ENCODE results near the gene ZNF804B.

The ZNF804B gene

GRCh38 chr7:89042940-89043339 is 283.4 kb downstream of the ZNF804B start:
- DNase-seq (ENCODE audit: extremely low read depth, low read depth), result no peak
- TF ChIP-seq CTCF (IDR thresholded peaks at IDR 0.05; ENCODE audit: low read depth, low read length, missing control alignments), result no peak
- H3K4me3 ChIP-seq (replicated peaks; ENCODE audit: low read depth, low read length), result no peak overlapping the region

GRCh38 chr7:89049043-89049442 is 289.5 kb downstream of the ZNF804B start:
- no peak for DNase-seq (ENCODE audit: extremely low read depth, low read depth)
- no peak for TF ChIP-seq CTCF (IDR thresholded peaks at IDR 0.05; ENCODE audit: low read depth, low read length, missing control alignments)
- H3K4me3 ChIP-seq (replicated peaks; ENCODE audit: low read depth, low read length), result no peak overlapping the region

- H3K4me3 ChIP-seq (replicated peaks; ENCODE audit: low read depth, low read length), result no peak overlapping the region
- TF ChIP-seq CTCF (IDR thresholded peaks at IDR 0.05; ENCODE audit: low read depth, low read length, missing control alignments), result no peak
- no peak for DNase-seq (ENCODE audit: extremely low read depth, low read depth)
Observed at GRCh38 chr7:89053130-89053529, 293.6 kb downstream of the ZNF804B start.

- H3K4me3 ChIP-seq (replicated peaks; ENCODE audit: low read depth, low read length), result no peak overlapping the region
- no peak for DNase-seq (ENCODE audit: extremely low read depth, low read depth)
- TF ChIP-seq CTCF (IDR thresholded peaks at IDR 0.05; ENCODE audit: low read depth, low read length, missing control alignments), result no peak
Observed at GRCh38 chr7:89054361-89054760, 294.9 kb downstream of the ZNF804B start.

GRCh38 chr7:89060234-89060633 is 300.7 kb downstream of the ZNF804B start:
- TF ChIP-seq CTCF (IDR thresholded peaks at IDR 0.05; ENCODE audit: low read depth, low read length, missing control alignments), result no peak
- DNase-seq (ENCODE audit: extremely low read depth, low read depth), result no peak
- H3K4me3 ChIP-seq (replicated peaks; ENCODE audit: low read depth, low read length), result no peak overlapping the region

GRCh38 chr7:89064831-89065230 is 305.3 kb downstream of the ZNF804B start:
- DNase-seq (ENCODE audit: extremely low read depth, low read depth), result no peak
- TF ChIP-seq CTCF (IDR thresholded peaks at IDR 0.05; ENCODE audit: low read depth, low read length, missing control alignments), result no peak
- H3K4me3 ChIP-seq (replicated peaks; ENCODE audit: low read depth, low read length), result no peak overlapping the region

- H3K4me3 ChIP-seq (replicated peaks; ENCODE audit: low read depth, low read length), result no peak overlapping the region
- DNase-seq (ENCODE audit: extremely low read depth, low read depth), result no peak
- TF ChIP-seq CTCF (IDR thresholded peaks at IDR 0.05; ENCODE audit: low read depth, low read length, missing control alignments), result no peak
Observed at GRCh38 chr7:89067048-89067447, 307.5 kb downstream of the ZNF804B start.
